Skeletal muscle tissue (tissue), 4 donors: ENCODE data around the gene PHLPP1. TPM values are rescaled to one million over a fixed set of nuclear protein-coding genes. Genes with fewer than 3 reads are reported as not detected.

ENCODE experiments used
- H3K27ac ChIP-seq: one replicate; pipeline ENCODE4 v1.7.0; 2013; ENCODE audit warnings: mild to moderate bottlenecking, low read depth, low read length, inconsistent platforms
- H3K27me3 ChIP-seq, 3 donors: one replicate each; pipeline ENCODE4 v1.7.0; 2013; ENCODE audit warnings: low read length in 3 of 3; ENCODE audit not compliant: control insufficient read depth in 3 of 3, insufficient read depth in 3 of 3
- H3K36me3 ChIP-seq, 3 donors: one replicate each; pipeline ENCODE4 v1.7.0; 2013; ENCODE audit warnings: low read length in 3 of 3; ENCODE audit not compliant: control insufficient read depth in 3 of 3, insufficient read depth in 3 of 3
- H3K4me1 ChIP-seq, 3 donors: one replicate each; pipeline ENCODE4 v1.7.0; 2013; ENCODE audit warnings: low read length in 3 of 3, mild to moderate bottlenecking in 3 of 3; ENCODE audit not compliant: control insufficient read depth in 3 of 3, insufficient read depth in 3 of 3
- H3K4me3 ChIP-seq, 3 donors: one replicate each; pipeline ENCODE4 v1.7.0; 2013; ENCODE audit warnings: low read length in 3 of 3
- H3K9ac ChIP-seq, 3 donors: one replicate each; pipeline ENCODE4 v1.7.0; 2013; ENCODE audit warnings: low read length in 3 of 3, mild to moderate bottlenecking in 3 of 3, moderate library complexity in 2 of 3, low read depth in 1 of 3
- H3K9me3 ChIP-seq, 3 donors: one replicate each; pipeline ENCODE4 v1.7.0; 2013; ENCODE audit warnings: low read length in 3 of 3; ENCODE audit not compliant: control insufficient read depth in 3 of 3
- total RNA-seq: library from RNA; depleted of rRNA; stranded (reverse); fragments of >200 nt; gene quantifications from one replicate; pipeline ENCODE4 v1.2.3, GENCODE V29; 2014
- donor health status: Osteomylitis.

PHLPP1 gene
- total RNA-seq, 1 donor from 2014 or later, result 11.5 TPM

DNA sequence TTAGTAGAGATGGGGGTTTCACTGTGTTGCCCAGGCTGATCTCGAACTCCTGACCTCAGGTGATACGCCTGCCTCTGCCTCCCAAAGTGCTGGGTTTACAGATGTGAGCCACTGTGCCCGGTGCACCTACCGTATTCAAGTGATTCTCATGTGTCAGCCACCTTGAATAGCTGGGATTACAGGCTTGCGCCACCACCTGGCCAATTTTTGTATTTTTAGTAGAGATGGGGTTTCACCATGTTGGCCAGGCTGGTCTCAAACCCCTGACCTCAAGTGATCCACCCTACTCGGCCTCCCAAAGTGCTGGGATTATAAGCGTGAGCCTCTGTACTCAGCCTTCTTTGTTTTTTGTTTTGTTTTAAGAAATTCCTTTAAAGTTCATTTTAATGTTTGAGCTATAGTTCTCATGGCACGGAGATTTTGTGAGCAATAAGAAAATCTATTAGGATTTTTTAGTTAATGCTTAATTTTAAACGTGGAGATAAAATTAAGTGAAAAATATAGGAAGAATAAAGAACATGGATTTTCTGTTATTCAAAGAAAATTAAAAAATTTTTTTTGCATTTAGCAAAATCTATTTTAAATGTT lies 242.6 kb downstream of the PHLPP1 start:
- no peak overlapping the region for H3K27ac ChIP-seq
- peaks cover 0 to 7% (median 3%) of the 10 kb centered on the region in 3 donors for H3K4me1 ChIP-seq
- no peaks in the 10 kb centered on the region for H3K27me3 ChIP-seq
- no peaks in the 10 kb centered on the region for H3K36me3 ChIP-seq
- no peak overlapping the region for H3K9ac ChIP-seq
- H3K4me3 ChIP-seq, result no peak overlapping the region
- no peaks in the 10 kb centered on the region for H3K9me3 ChIP-seq

DNA sequence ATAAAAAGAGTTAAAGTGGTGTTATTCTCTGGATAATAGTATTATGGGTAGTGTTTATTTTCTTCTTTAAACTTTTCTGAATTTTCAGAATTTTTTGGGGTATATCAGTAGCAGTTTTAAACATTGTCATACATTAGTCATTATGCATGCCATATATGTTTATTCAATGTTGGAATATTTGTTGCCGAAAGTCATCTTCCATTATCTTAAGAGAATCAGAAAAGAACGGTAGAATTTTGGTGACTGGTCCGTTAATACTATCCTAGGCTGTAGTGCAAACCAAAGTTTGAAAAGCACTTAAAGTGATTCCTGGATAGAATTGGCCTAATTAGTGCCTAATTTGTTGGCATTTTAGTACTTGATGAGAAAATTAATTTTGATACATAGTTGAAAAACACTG lies 244.1 kb downstream of the PHLPP1 start:
- Histone ChIP-seq H3K9ac (no peak overlapping the region), H3K9me3 (no peaks in the 10 kb centered on the region), H3K36me3 (peaks cover 0 to 8% (median 6%) of the 10 kb centered on the region in 3 donors), H3K27me3 (no peaks in the 10 kb centered on the region), H3K4me3 (no peak overlapping the region), H3K4me1 (no peaks in the 10 kb centered on the region), H3K27ac (no peak overlapping the region)

DNA sequence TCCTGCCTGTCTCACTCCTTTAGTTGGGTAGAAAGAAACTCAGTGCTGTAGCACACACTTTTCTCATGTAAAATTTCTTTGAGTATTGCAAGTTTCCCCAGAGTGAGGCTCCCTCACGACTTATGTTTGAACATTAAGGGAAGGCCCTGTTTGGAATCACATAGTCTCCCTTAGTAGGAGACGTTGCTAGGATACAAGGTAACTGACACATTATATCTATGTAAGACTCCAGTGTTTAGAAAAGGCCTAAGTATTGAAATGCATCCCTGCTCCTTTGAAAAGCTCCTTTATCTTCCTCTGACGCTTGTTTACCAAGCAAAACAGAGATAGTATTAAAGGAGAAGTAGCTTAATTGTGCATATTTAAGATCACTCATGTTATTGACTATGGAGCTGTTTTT lies 248.2 kb downstream of the PHLPP1 start:
- Histone ChIP-seq H3K4me1 (no peaks in the 10 kb centered on the region), H3K27ac (no peak overlapping the region), H3K4me3 (no peak overlapping the region), H3K27me3 (no peaks in the 10 kb centered on the region), H3K9me3 (no peaks in the 10 kb centered on the region), H3K36me3 (peaks cover 0 to 10% (median 6%) of the 10 kb centered on the region in 3 donors), H3K9ac (no peak overlapping the region)

DNA sequence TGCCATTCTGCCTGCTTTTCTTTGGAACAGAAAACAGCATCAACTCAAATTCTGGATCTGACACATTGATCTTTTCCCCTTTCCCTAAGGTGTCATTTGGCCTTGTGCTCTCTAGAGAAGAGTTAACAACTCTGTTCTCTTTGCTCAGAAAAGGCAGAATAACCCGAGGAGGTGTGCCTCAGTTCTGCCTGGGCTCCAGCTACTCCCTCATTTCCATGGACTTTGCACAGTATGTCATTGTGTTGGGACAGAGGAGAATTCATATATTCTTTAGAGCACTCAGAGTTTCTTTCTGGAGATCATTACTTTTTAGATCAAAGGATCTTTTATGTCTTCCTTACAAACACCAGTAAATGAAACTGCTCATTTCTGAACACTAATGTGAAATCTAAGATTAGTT lies 249.1 kb downstream of the PHLPP1 start:
- no peak overlapping the region for H3K4me3 ChIP-seq
- peaks cover 0 to 10% (median 6%) of the 10 kb centered on the region in 3 donors for H3K36me3 ChIP-seq
- H3K4me1 ChIP-seq, result no peaks in the 10 kb centered on the region
- H3K27ac ChIP-seq, result no peak overlapping the region
- no peak overlapping the region for H3K9ac ChIP-seq
- H3K9me3 ChIP-seq, result no peaks in the 10 kb centered on the region
- no peaks in the 10 kb centered on the region for H3K27me3 ChIP-seq

DNA sequence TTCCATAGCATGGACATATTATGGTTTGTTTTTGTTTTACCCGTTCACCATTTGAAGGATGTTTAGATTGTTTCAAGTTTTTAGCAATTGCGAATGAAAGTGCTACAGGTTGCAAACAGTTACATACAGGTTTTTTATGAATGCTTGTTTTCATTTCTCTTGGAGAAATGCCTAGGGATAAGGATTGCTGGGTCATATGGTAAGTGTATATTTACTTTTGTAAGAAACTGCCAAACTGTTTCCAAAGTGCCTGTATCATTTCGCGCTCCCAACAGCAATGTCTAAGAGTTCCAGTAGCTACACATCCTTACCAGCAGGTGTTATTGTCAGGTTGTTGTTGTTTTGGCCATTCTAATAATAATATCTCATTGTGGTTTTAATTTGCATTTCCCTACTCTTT lies 251.7 kb downstream of the PHLPP1 start:
- no peak overlapping the region for H3K9ac ChIP-seq
- peaks cover 0 to 10% (median 8%) of the 10 kb centered on the region in 3 donors for H3K36me3 ChIP-seq
- no peak overlapping the region for H3K4me3 ChIP-seq
- no peaks in the 10 kb centered on the region for H3K9me3 ChIP-seq
- H3K27ac ChIP-seq, result no peak overlapping the region
- no peaks in the 10 kb centered on the region for H3K27me3 ChIP-seq
- no peaks in the 10 kb centered on the region for H3K4me1 ChIP-seq

DNA sequence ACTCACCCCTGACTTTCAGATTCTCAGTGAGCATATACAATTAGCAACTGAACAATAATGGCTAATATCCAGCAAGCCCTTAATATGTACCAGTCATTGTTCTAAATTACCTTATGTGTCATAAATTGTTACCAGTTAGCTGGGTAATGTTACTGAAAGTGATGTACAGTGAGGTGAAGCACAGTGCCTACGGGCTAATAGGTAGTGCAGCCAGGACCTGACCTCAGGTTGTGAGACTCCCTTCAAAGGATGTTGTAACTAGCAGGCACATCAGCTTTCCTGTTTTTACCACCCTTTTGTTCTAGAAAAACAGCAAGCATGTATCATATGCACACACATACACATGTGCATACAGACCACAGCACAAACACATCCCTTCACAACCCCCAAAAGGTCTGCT lies 258.3 kb downstream of the PHLPP1 start:
- Histone ChIP-seq H3K36me3 (peaks cover 9 to 30% (median 15%) of the 10 kb centered on the region in 3 donors), H3K27me3 (no peaks in the 10 kb centered on the region), H3K4me1 (no peaks in the 10 kb centered on the region)

DNA sequence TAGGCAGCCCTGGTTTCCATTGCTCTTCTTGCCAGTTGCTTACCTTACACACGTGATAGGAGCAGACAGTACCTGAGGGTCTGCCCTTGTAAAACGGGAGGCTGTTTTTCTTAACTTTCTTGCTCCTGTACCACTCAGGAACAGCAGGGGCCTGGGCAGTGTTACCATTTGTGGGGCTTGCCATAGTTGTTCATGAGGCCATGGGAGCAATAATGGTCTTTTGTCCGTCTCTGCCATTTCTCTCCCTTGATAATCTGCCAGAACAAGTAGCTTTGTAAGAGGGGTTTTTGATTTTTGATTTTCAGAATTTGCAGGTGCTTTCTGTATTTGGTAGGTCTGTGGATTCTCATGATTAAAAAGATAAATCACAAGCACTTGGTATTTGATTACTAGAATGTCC lies 259.0 kb downstream of the PHLPP1 start:
- Histone ChIP-seq H3K4me1 (no peaks in the 10 kb centered on the region), H3K27ac (no peak overlapping the region), H3K9ac (no peak overlapping the region), H3K36me3 (peaks cover 12 to 34% (median 15%) of the 10 kb centered on the region in 3 donors), H3K27me3 (no peaks in the 10 kb centered on the region), H3K9me3 (no peaks in the 10 kb centered on the region), H3K4me3 (no peak overlapping the region)

More for the DNA sequence above, 258.3 kb downstream of the PHLPP1 start:
- no peaks in the 10 kb centered on the region for H3K9me3 ChIP-seq
- H3K4me3 ChIP-seq, result no peak overlapping the region
- H3K27ac ChIP-seq, result no peak overlapping the region
- no peak overlapping the region for H3K9ac ChIP-seq

DNA sequence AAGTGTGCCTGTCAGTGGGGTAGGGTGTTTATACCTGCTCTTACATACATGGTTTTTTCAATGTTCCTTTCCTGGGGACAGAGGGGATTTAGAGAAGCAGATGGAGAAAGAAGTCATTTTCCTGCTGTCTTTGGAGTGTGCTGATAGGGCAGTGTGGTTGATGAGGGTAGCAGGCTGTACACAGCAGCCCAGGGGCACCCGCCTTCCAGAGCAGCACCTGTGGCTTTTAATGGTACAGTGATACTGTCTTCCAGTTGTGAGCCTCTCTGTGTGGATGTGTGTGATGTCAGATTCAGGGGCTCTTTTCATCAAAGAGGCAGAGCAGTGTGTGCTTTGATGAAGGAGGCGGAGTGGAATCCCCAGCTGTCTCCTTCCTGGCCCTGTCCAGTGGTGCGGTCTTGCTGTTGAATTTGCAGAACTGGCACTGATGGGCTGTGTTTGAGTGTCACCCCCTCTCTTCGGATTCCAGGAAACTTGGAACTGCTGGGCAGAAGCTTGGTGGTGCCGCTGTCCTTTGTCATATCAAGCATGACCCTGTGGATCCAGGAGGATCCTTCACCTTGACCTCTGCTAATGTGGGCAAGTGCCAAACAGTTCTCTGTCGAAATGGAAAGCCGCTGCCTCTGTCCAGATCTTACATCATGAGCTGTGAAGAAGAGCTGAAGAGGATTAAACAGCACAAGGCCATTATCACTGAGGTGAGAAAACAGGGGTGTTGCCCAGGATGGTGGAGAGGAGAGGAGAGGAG lies 259.8 kb downstream of the PHLPP1 start:
- H3K36me3 ChIP-seq, result peaks cover 12 to 34% (median 15%) of the 10 kb centered on the region in 3 donors

DNA sequence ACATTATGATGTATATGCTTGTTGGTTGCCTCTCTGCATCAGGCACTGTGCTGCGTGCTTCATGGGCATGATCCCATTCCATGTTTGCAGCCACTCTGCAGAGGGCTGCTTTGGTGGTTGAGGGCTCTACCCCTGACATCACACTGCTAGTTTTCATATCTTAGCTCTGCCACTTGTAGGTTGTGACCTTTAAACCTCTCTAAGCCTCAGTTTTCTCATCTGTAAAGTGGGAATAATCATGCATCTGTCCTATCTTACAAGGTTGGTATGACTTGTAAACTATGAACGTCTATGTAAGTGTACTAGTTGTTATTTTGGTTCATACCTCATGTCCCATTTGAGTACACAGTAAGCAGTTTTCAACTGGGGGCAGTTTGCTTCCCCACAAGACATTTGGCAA lies 260.4 kb downstream of the PHLPP1 start:
- Histone ChIP-seq H3K27me3 (no peaks in the 10 kb centered on the region), H3K36me3 (peaks cover 12 to 34% (median 15%) of the 10 kb centered on the region in 3 donors), H3K27ac (no peak overlapping the region), H3K9me3 (no peaks in the 10 kb centered on the region), H3K9ac (no peak overlapping the region), H3K4me1 (no peaks in the 10 kb centered on the region), H3K4me3 (no peak overlapping the region)

More for the DNA sequence above, 259.8 kb downstream of the PHLPP1 start:
- Histone ChIP-seq H3K4me1 (no peaks in the 10 kb centered on the region), H3K9ac (no peak overlapping the region), H3K4me3 (no peak overlapping the region), H3K9me3 (no peaks in the 10 kb centered on the region), H3K27me3 (no peaks in the 10 kb centered on the region), H3K27ac (no peak overlapping the region)

DNA sequence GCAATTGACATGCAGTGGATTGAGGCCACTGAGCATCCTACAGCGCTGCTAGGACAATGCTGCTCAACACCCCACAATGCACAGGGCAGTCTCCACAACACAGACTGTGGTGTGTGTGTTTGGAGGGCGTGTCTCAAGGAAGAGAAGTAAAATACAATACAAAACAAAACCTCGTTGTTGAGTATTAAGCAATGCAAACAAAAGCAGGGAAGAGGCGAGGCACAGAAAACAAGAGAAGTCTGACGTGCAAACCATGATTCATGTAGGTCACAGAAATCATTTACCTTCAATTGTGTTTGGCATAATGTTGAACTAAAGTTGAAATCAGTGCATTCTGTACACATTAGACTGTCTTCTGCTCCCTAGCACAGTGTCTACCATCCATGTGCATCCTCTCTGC lies 260.9 kb downstream of the PHLPP1 start:
- H3K4me1 ChIP-seq, result no peaks in the 10 kb centered on the region
- no peak overlapping the region for H3K27ac ChIP-seq
- H3K27me3 ChIP-seq, result no peaks in the 10 kb centered on the region
- H3K36me3 ChIP-seq, result peaks cover 12 to 35% (median 15%) of the 10 kb centered on the region in 3 donors
- no peak overlapping the region for H3K4me3 ChIP-seq
- H3K9ac ChIP-seq, result no peak overlapping the region
- H3K9me3 ChIP-seq, result no peaks in the 10 kb centered on the region
